ENCODE results near the gene ANKRD39. TPM values are rescaled to one million over a fixed set of nuclear protein-coding genes. Genes with fewer than 3 reads are reported as not detected.

ANKRD39 gene
- total RNA-seq, 4 donors from 2014 or later: 13.3 to 20.4 (median 17.1) TPM

- WGBS, 2 donors (ENCODE audit: low coverage in 1 of 2): 70 to 90% methylated on average over 2 to 5 of the region's 12 CpGs
Observed at GRCh38 chr2:96809951-96810782, 47.6 kb downstream of the ANKRD39 start.

GRCh38 chr2:96809216-96809882 is 48.5 kb downstream of the ANKRD39 start:
- Histone ChIP-seq H3K9me3 (no peaks in the 10 kb centered on the region), H3K36me3 (peaks cover 0 to 43% of the 10 kb centered on the region in 2 donors), H3K4me3 (no peak overlapping the region), H3K27ac (no peak overlapping the region), H3K27me3 (no peaks in the 10 kb centered on the region), H3K4me1 (peaks cover 0 to 10% (median 0%) of the 10 kb centered on the region in 3 donors)
- no peak for ATAC-seq
- WGBS, 2 donors (ENCODE audit: low coverage in 1 of 2): 55 to 81% methylated on average over 1 to 2 of the region's 13 CpGs
- no peak for TF ChIP-seq POLR2A (IDR thresholded peaks at IDR 0.05)
- TF ChIP-seq EP300 (IDR thresholded peaks at IDR 0.05): no peak
- TF ChIP-seq POLR2AphosphoS5 (IDR thresholded peaks at IDR 0.05): no peak
- no peak for TF ChIP-seq CTCF (IDR thresholded peaks at IDR 0.05)

More at GRCh38 chr2:96809951-96810782, 47.6 kb downstream of the ANKRD39 start:
- no peaks in the 10 kb centered on the region for H3K27me3 ChIP-seq
- H3K9me3 ChIP-seq: no peaks in the 10 kb centered on the region
- ATAC-seq: no peak
- H3K4me1 ChIP-seq: peaks cover 0 to 15% (median 3%) of the 10 kb centered on the region in 3 donors
- no peak overlapping the region for H3K27ac ChIP-seq
- no peak for TF ChIP-seq POLR2AphosphoS5 (IDR thresholded peaks at IDR 0.05)
- TF ChIP-seq CTCF (IDR thresholded peaks at IDR 0.05): no peak
- no peak for TF ChIP-seq POLR2A (IDR thresholded peaks at IDR 0.05)
- TF ChIP-seq EP300 (IDR thresholded peaks at IDR 0.05): no peak
- no peak overlapping the region for H3K4me3 ChIP-seq
- H3K36me3 ChIP-seq: peaks cover 0 to 39% of the 10 kb centered on the region in 2 donors

GRCh38 chr2:96808176-96808837 is 49.5 kb downstream of the ANKRD39 start:
- 81 to 88% methylated on average over 5 to 6 of the region's 10 CpGs for WGBS, 2 donors (ENCODE audit: low coverage in 1 of 2)
- no peak overlapping the region for H3K27ac ChIP-seq
- H3K27me3 ChIP-seq: no peaks in the 10 kb centered on the region
- no peaks in the 10 kb centered on the region for H3K9me3 ChIP-seq
- TF ChIP-seq CTCF (IDR thresholded peaks at IDR 0.05) (no peak), EP300 (IDR thresholded peaks at IDR 0.05) (no peak), POLR2AphosphoS5 (IDR thresholded peaks at IDR 0.05) (no peak), POLR2A (IDR thresholded peaks at IDR 0.05) (no peak)
- no peak overlapping the region for H3K4me3 ChIP-seq
- H3K4me1 ChIP-seq: peaks cover 0 to 10% (median 0%) of the 10 kb centered on the region in 3 donors
- ATAC-seq: no peak
- peaks cover 0 to 50% of the 10 kb centered on the region in 2 donors for H3K36me3 ChIP-seq

- Histone ChIP-seq H3K4me3 (no peak overlapping the region), H3K27me3 (no peaks in the 10 kb centered on the region), H3K36me3 (peaks cover 0 to 54% of the 10 kb centered on the region in 2 donors), H3K9me3 (no peaks in the 10 kb centered on the region), H3K4me1 (peaks cover 0 to 4% (median 0%) of the 10 kb centered on the region in 3 donors), H3K27ac (no peak overlapping the region)
- TF ChIP-seq EP300 (IDR thresholded peaks at IDR 0.05): no peak
- TF ChIP-seq POLR2A (IDR thresholded peaks at IDR 0.05): no peak
- no peak for TF ChIP-seq CTCF (IDR thresholded peaks at IDR 0.05)
- TF ChIP-seq POLR2AphosphoS5 (IDR thresholded peaks at IDR 0.05): no peak
- ATAC-seq: no peak
- 78% methylated on average over 2 of the region's 10 CpGs; no CpG with 5 or more reads in 1 of the 2 donors for WGBS, 2 donors (ENCODE audit: low coverage in 1 of 2)
Observed at GRCh38 chr2:96807127-96807471, 50.7 kb downstream of the ANKRD39 start.

All from gastroesophageal sphincter (tissue), 4 donors.